CD4-positive, alpha-beta T cell treated with Interleukin-17A for 1 hour (primary cell): ENCODE results near the gene WDR1.

ENCODE experiments used
- DNase-seq: peaks from one replicate; pipeline ENCODE4 v3.0.0-alpha.2; 2020

Gene WDR1

GRCh38 chr4:10097906-10098779 is 18.5 kb downstream of the WDR1 start:
- no peak for DNase-seq

GRCh38 chr4:10096978-10097335 is 19.6 kb downstream of the WDR1 start:
- no peak for DNase-seq

GRCh38 chr4:10096201-10096977 is 20.2 kb downstream of the WDR1 start:
- peak; percentile 79 for DNase-seq

- no peak for DNase-seq
These were observed 21.2 kb downstream of the WDR1 start for GRCh38 chr4:10095296-10095991.

GRCh38 chr4:10094841-10095240 is 21.8 kb downstream of the WDR1 start:
- no peak for DNase-seq

DNA sequence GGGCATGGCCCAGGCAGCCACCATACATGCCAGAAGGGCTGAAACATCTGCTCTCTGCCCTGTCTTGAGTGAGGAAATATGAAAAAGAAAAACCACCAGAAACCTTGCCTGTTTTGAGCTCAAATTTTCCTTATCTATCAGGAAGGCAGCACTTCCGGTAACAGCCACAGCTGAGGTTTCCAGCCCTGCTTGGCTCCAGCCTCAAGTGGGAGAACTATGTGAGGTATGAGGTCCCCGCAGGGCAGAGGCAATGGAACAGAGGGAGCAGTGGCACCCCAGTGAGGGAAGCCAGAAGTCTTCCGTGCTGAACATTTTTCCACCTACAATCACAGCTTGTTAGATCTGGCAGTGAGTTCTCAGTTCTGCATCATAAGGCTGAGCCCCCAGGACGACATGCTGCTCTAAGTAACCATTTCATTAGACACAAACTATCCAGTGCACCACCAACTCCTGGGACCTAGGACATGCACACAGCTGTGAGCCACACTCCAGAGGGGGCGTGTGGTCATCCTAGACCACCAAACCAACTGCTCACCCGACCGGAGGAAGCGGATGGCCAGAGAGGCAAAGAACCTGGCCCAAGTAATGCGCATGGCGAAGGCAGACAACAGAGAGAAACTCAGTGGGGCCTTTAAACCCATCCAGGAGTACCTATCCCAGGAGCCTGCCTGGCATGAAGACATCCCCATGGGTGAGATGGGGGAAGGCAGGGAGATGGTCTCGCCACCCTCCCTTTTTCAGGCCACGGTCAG is 22.6 kb downstream of the WDR1 start:
- peak; percentile 28 for DNase-seq

GRCh38 chr4:10093271-10093621 is 23.4 kb downstream of the WDR1 start:
- DNase-seq = no peak

DNA sequence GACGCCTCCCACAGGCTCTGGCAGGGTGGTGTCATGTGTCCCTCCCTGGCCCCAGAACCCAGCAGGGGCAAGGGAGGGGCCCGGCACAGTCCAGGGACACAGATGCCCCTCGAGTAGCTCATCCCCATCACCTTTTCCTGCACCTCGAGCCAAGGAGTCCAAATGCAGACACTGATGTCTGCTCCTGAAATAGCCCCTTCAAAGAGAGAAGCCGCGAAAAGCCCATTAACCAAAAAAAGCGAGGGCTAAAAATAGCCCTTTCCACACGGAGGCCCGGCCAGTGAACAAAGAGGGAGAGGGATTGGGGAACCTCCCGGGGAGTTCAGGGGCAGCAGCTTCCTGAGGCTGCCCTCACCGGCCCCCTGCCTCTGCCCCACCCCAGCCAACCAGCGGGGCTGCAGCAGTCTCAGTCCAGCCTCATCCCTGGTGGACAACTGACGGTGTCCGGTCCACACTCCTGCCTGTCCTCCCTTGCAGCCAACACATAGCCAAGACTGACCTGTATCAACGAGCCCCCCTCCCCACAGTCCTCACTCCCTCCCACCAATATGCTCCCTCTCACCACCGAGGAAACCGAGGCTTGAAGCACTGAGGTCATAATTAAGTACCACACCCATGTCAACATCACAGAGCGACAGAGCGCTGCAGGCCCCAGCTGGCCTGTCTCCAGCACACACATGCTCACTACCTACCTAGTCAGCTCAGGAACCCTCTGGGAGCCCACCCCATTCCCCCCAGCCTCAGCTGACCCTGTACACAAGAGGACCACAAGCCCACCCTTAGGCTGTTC is 23.9 kb downstream of the WDR1 start:
- no peak for DNase-seq

DNA sequence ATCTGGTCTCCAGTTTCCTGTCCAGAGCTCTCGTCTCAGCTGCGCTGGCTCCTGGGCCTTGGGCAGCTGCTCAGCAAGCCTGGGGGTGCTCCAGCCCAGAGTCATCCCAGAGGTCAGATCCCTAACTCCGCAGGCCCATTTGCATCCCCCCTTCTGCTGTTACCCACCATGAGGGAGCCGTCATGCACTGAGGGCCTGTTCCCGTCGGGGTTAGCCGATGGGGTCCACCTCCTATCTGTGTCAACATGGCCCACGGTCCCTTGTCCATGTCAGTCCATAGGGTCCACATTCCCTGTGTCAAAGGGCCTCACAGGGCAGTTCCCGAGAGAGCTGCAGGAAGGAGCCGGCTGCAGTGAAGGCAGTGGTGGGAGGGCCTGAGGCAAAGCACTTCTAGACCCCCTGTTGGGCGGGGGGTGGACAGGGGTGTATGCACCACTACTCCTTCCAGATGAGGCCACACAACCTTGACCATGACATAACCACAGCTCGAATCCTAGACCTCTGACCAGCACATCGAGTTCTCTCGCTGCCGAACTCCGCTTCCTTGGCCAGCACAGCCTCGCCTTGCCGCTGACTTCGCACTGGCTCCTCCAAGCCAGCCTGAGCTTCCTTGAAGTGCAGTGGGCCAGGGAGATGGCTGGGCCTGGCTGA is 24.9 kb downstream of the WDR1 start:
- DNase-seq = no peak

GRCh38 chr4:10090467-10091250 is 25.9 kb downstream of the WDR1 start:
- no peak for DNase-seq

DNA sequence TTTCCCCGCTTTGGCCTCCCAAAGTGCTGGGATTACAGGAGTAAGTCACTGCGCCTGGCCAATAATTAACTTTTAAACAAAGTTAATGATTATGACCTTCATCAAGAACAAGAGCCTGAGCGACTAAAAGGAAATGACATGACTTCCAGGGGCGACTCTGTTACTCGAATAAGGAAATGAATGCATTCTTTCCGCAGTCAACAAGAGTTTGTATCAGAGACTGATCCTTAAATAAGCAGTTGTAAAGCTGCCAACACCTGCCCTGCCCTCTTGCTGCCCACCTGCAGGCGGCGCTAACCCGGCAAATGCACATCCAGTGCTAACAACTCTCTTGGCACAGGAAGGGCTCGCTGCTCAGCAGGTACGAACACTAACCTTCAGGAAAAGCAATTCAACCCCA is 27.3 kb downstream of the WDR1 start:
- no peak for DNase-seq

GRCh38 chr4:10088135-10089010 is 28.2 kb downstream of the WDR1 start:
- DNase-seq = no peak

DNA sequence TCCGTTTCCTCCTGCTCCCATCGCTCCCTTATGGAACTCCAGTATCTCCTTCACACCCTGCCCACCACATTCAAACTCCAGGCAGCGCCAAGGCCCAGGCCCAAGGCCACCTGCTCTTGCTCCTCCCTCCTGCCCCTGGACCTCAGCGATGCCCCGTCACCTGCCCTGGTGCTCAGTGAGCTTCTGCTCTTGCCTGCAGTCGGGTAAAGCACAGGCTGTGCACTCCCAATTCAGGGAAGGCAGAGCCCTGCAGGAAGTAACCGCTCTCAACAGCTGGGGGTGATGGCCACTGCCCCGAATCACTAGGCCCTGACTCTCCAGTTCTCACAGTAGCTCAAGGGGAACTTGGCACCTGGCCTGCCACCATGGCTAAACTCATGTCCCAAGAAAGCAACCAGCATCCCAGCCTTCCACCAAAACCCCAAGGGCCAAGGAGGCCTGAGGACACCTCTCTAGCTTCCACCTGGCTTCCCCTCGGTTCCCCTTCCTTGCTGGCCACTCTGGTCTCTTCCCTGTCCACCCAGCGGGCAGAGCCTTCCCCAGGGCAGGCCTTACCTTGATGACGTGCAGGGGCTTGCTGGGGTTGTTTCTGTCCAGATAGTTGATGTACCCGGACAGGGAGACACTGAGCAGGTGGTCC is 29.3 kb downstream of the WDR1 start:
- no peak for DNase-seq

- no peak for DNase-seq
These were observed 30.0 kb downstream of the WDR1 start for GRCh38 chr4:10086506-10087120.

- DNase-seq = no peak
These were observed 30.6 kb downstream of the WDR1 start for GRCh38 chr4:10085828-10086505.

- DNase-seq = no peak
These were observed 31.2 kb downstream of the WDR1 start for GRCh38 chr4:10085386-10085785.

- DNase-seq = no peak
These were observed 31.8 kb downstream of the WDR1 start for GRCh38 chr4:10084651-10085358.
